HCT116 (cell line): Measurements from ENCODE around the gene RCBTB1. TPM values are rescaled to one million over a fixed set of nuclear protein-coding genes. Genes with fewer than 3 reads are reported as not detected.
A peak's percentile ranks its signal among the peaks of the same experiment; 100 is the strongest.
"Not testable (repeated sequence)": the region's sequence is repeated elsewhere in the genome, so short reads cannot be mapped to it uniquely, and the experiment has no call there.

Experiments used
- ATAC-seq: fragments of 200-7000 bp; cut with Tn5 transposase; 2 replicates; pipeline ENCODE4 v1.9.1; 2020; ENCODE audit warnings: mild to moderate bottlenecking, moderate library complexity
- BruUV-seq: library from RNA; stranded (reverse); fragments of 400-500 nt; replicated peaks from 2 replicates; lab custom pipeline; 2021; lab: Mats Ljungman, UMichigan
- CTCF ChIA-PET: fragments of 300-600 bp; sonication (Branson Sonifier 250); formaldehyde crosslinking; loops from one replicate; lab custom pipeline; 2021; ENCODE audit warnings: antibody characterized with exemption; lab: Charles Lee
- POLR2A ChIA-PET: fragments of 300-600, 350-600 bp; sonication (Branson Sonifier 250); formaldehyde crosslinking; loops from one replicate; lab custom pipeline; 2021; ENCODE audit warnings: antibody characterized with exemption; lab: Charles Lee
- RAD21 ChIA-PET, 2 experiments: fragments of 300-600 bp; sonication (Branson Sonifier 250); formaldehyde crosslinking; loops; one replicate each; lab custom pipeline; 2023; ENCODE audit warnings: low total read pairs in 2 of 2; ENCODE audit not compliant: uncharacterized antibody in 2 of 2, unreplicated experiment in 2 of 2, low non-redundant PET in 1 of 2; lab: Charles Lee
- DNase-seq: peaks from one replicate; pipeline ENCODE4 v3.0.0-alpha.2; 2010; ENCODE audit warnings: low read depth, low spot score
- H2AFZ ChIP-seq: fragments of 200-600 bp; shearing (Covaris generic), sonication (generic); 2 replicates; pipeline ENCODE4 v1.6.1; 2017; ENCODE audit warnings: low read depth, mixed run types, mixed read lengths, antibody characterized with exemption, low read length; ENCODE audit not compliant: poor library complexity, severe bottlenecking
- H3K27ac ChIP-seq: 2 replicates; pipeline ENCODE4 v1.5.1; 2012; ENCODE audit warnings: low read depth, low read length
- H3K27me3 ChIP-seq: fragments of 200-600 bp; sonication (generic); 2 replicates; pipeline ENCODE4 v1.6.1; 2016; ENCODE audit warnings: mixed run types, low read length, mixed read lengths; ENCODE audit not compliant: insufficient read depth
- H3K36me3 ChIP-seq, 2 experiments: fragments of 200-500 bp in 1 of 2; fragments of 200-600 bp in 1 of 2; sonication (Bioruptor generic) in 1 of 2; sonication (generic) in 1 of 2; 2 replicates each; pipeline versions ENCODE4 v1.5.1 to v1.6.1; 2014 to 2016; ENCODE audit warnings: low read length in 2 of 2, inconsistent platforms in 1 of 2, mixed read lengths in 1 of 2, mixed run types in 1 of 2; ENCODE audit not compliant: insufficient read depth in 2 of 2, control insufficient read depth in 1 of 2
- H3K4me1 ChIP-seq, 2 experiments: fragments of 200-600 bp in 1 of 2; sonication (generic) in 1 of 2; 2 replicates each; pipeline versions ENCODE4 v1.5.1 to v1.6.1; 2012 to 2017; ENCODE audit warnings: low read length in 2 of 2, inconsistent platforms in 1 of 2, mild to moderate bottlenecking in 1 of 2, mixed read lengths in 1 of 2, mixed run types in 1 of 2, moderate library complexity in 1 of 2; ENCODE audit not compliant: insufficient read depth in 2 of 2, control insufficient read depth in 1 of 2
- H3K4me2 ChIP-seq: fragments of 200-600 bp; sonication (generic); 2 replicates; pipeline ENCODE4 v1.6.1; 2017; ENCODE audit warnings: mixed run types, low read length, mixed read lengths
- H3K4me3 ChIP-seq, 2 experiments: fragments of 200-600 bp in 1 of 2; sonication (generic) in 1 of 2; replicated peaks in 1 of 2; 2 replicates each; pipeline ENCODE4 v1.5.1; 2011 to 2016; ENCODE audit warnings: low read length in 2 of 2, control low read depth in 1 of 2, low read depth in 1 of 2, mild to moderate bottlenecking in 1 of 2, mixed read lengths in 1 of 2, mixed run types in 1 of 2
- H3K79me2 ChIP-seq: fragments of 200-600 bp; sonication (generic); 2 replicates; pipeline ENCODE4 v1.6.1; 2017; ENCODE audit warnings: mild to moderate bottlenecking, mixed run types, low read length, moderate library complexity, mixed read lengths; ENCODE audit not compliant: insufficient read depth
- H3K9ac ChIP-seq: fragments of 200-600 bp; sonication (generic); 2 replicates; pipeline ENCODE4 v1.6.1; 2016; ENCODE audit warnings: low read length, mixed read lengths
- H3K9me2 ChIP-seq: fragments of 200-600 bp; sonication (generic), shearing (Covaris generic); 2 replicates; pipeline ENCODE4 v1.6.1; 2017; ENCODE audit warnings: mixed run types, mild to moderate bottlenecking, moderate library complexity; ENCODE audit not compliant: insufficient read depth
- H3K9me3 ChIP-seq, 2 experiments: fragments of 200-500 bp in 1 of 2; fragments of 200-600 bp in 1 of 2; sonication (Bioruptor generic) in 1 of 2; sonication (generic) in 1 of 2; 2 replicates each; pipeline ENCODE4 v1.6.1; 2014 to 2017; ENCODE audit warnings: low read length in 2 of 2, mixed read lengths in 2 of 2, inconsistent platforms in 1 of 2, low read depth in 1 of 2, mild to moderate bottlenecking in 1 of 2, mixed run types in 1 of 2, moderate library complexity in 1 of 2; ENCODE audit not compliant: control insufficient read depth in 1 of 2, insufficient read depth in 1 of 2
- H4K20me1 ChIP-seq: fragments of 200-600 bp; sonication (generic), shearing (Covaris generic); 2 replicates; pipeline ENCODE4 v1.6.1; 2017; ENCODE audit warnings: mixed run types, mild to moderate bottlenecking, moderate library complexity; ENCODE audit not compliant: insufficient read depth
- CBX3 ChIP-seq: IDR thresholded peaks from 2 replicates; pipeline ENCODE4 v1.6.1; 2012; ENCODE audit warnings: low read depth
- EGR1 ChIP-seq: IDR thresholded peaks from 2 replicates; pipeline ENCODE4 v1.6.1; 2012; ENCODE audit warnings: low read depth
- EZH2 ChIP-seq: fragments of 200-600 bp; sonication (generic); IDR thresholded peaks from 2 replicates; pipeline ENCODE4 v1.6.1; 2017; ENCODE audit warnings: antibody characterized with exemption, mixed run types
- EZH2phosphoT487 ChIP-seq: fragments of 200-600 bp; IDR thresholded peaks from 2 replicates; pipeline ENCODE4 v1.6.1; 2018; ENCODE audit warnings: antibody characterized with exemption, borderline replicate concordance
- MAX ChIP-seq: IDR thresholded peaks from 2 replicates; pipeline ENCODE4 v1.6.1; 2012
- SIN3A ChIP-seq: IDR thresholded peaks from 2 replicates; pipeline ENCODE4 v1.6.1; 2012; ENCODE audit warnings: low read depth
- TCF7L2 ChIP-seq: IDR thresholded peaks from 2 replicates; pipeline ENCODE4 v1.7.0; 2011; ENCODE audit warnings: borderline replicate concordance, inconsistent platforms; ENCODE audit not compliant: insufficient read depth, insufficient read length; ENCODE audit errors: extremely low read depth
- YY1 ChIP-seq: IDR thresholded peaks from 2 replicates; pipeline ENCODE4 v1.6.1; 2011; ENCODE audit warnings: low read length, low read depth, moderate library complexity, mild to moderate bottlenecking; ENCODE audit not compliant: insufficient replicate concordance; ENCODE audit errors: extremely low read depth
- ZBTB33 ChIP-seq: IDR thresholded peaks from 2 replicates; pipeline ENCODE4 v1.6.1; 2011; ENCODE audit warnings: mild to moderate bottlenecking, low read length, moderate library complexity; ENCODE audit not compliant: insufficient replicate concordance; ENCODE audit errors: extremely low read depth
- ZNF274 ChIP-seq: fragments of 200-500 bp; sonication (Bioruptor generic); IDR thresholded peaks from 2 replicates; pipeline ENCODE4 v1.6.1; 2014; ENCODE audit warnings: mild to moderate bottlenecking, low read depth, low read length, inconsistent platforms
- intact Hi-C: fragments of 100-400 bp; cut with micrococcal nuclease; formaldehyde crosslinking; loops from 2 replicates; pipeline ENCODE4 v1.10.0; 2022
- total RNA-seq: library from RNA; stranded (reverse); gene quantifications from one replicate; pipeline ENCODE4 v1.2.1, GENCODE V29; 2021; ENCODE audit not compliant: unreplicated experiment
- TF ChIP-seq, protein P1 (sequence below): IDR thresholded peaks from 2 replicates; pipeline ENCODE4 v1.6.1; 2012
- TF ChIP-seq, protein P2 (sequence below), 3 experiments: fragments of 200-600 bp in 1 of 3; sonication (generic) in 1 of 3; IDR thresholded peaks in 2 of 3; conservative IDR thresholded peaks in 1 of 3; 2 replicates each; pipeline ENCODE4 v1.5.1; 2012 to 2017; ENCODE audit warnings: low read depth in 2 of 3, low read length in 2 of 3, antibody characterized with exemption in 1 of 3, borderline replicate concordance in 1 of 3, control low read depth in 1 of 3, mild to moderate bottlenecking in 1 of 3, mixed read lengths in 1 of 3, mixed run types in 1 of 3, moderate library complexity in 1 of 3; ENCODE audit not compliant: insufficient read depth in 1 of 3

Gene RCBTB1
- total RNA-seq, 1 experiment from 2014 or later: 22.2 TPM

DNA sequence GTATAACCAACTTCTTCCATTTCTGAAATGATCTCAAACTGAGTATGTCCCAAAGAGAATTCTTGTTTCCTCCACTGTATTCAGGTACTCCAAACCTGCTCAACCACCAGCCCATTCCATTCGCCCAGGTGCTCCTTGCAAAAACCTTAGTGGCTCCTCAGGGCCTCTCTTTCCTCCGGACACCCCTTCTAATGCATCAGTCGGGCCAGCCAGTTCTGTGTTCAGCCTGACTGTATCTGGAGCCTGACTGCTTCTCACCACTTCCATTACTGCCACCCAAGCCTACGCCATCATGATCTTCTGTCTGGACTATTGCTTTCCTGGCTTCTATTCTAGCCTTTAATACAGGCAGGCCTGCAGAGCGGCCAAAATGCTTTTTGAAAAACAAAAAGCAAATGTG lies 88.1 kb downstream of the RCBTB1 start:
- H3K36me3 ChIP-seq: no peaks in the 10 kb centered on the region
- CTCF ChIA-PET: no interaction called here
- no peaks in the 10 kb centered on the region for H4K20me1 ChIP-seq
- ATAC-seq: no peak
- H3K4me3 ChIP-seq: no peak overlapping the region
- H3K9me2 ChIP-seq: no peaks in the 10 kb centered on the region
- no peaks in the 10 kb centered on the region for H3K9me3 ChIP-seq
- H2AFZ ChIP-seq: no peak overlapping the region
- H3K27me3 ChIP-seq: no peaks in the 10 kb centered on the region
- TF ChIP-seq, protein P1, sequence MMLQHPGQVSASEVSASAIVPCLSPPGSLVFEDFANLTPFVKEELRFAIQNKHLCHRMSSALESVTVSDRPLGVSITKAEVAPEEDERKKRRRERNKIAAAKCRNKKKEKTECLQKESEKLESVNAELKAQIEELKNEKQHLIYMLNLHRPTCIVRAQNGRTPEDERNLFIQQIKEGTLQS: no peak
- TF ChIP-seq ZBTB33 (no peak), ZNF274 (no peak), MAX (no peak), CBX3 (no peak), EGR1 (no peak), EZH2phosphoT487 (no peak), EZH2 (no peak), YY1 (no peak), SIN3A (no peak), TCF7L2 (no peak)
- TF ChIP-seq, protein P2, sequence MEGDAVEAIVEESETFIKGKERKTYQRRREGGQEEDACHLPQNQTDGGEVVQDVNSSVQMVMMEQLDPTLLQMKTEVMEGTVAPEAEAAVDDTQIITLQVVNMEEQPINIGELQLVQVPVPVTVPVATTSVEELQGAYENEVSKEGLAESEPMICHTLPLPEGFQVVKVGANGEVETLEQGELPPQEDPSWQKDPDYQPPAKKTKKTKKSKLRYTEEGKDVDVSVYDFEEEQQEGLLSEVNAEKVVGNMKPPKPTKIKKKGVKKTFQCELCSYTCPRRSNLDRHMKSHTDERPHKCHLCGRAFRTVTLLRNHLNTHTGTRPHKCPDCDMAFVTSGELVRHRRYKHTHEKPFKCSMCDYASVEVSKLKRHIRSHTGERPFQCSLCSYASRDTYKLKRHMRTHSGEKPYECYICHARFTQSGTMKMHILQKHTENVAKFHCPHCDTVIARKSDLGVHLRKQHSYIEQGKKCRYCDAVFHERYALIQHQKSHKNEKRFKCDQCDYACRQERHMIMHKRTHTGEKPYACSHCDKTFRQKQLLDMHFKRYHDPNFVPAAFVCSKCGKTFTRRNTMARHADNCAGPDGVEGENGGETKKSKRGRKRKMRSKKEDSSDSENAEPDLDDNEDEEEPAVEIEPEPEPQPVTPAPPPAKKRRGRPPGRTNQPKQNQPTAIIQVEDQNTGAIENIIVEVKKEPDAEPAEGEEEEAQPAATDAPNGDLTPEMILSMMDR (IDR thresholded peaks at IDR 0.05 in 2 of 3, conservative IDR thresholded peaks at IDR 0.05 in 1 of 3; ENCODE audit: borderline replicate concordance in 1 of 3, insufficient read depth in 1 of 3, low read depth in 2 of 3, low read length in 2 of 3): no peak
- TF ChIP-seq, all 23 proteins: peak for 0
- ChIA-PET POLR2A (no interaction called here), RAD21 (no interaction called here)
- H3K4me1 ChIP-seq: peaks cover 11 to 21% of the 10 kb centered on the region in 2 experiments; a peak in 3 of 4 replicates
- no peak overlapping the region for H3K4me2 ChIP-seq
- BruUV-seq: TSS peak; percentile 42
- DNase-seq: no peak
- H3K79me2 ChIP-seq: no peaks in the 10 kb centered on the region
- intact Hi-C loops: no loop called here
- no peak overlapping the region for H3K9ac ChIP-seq
- H3K27ac ChIP-seq: no peak overlapping the region

DNA sequence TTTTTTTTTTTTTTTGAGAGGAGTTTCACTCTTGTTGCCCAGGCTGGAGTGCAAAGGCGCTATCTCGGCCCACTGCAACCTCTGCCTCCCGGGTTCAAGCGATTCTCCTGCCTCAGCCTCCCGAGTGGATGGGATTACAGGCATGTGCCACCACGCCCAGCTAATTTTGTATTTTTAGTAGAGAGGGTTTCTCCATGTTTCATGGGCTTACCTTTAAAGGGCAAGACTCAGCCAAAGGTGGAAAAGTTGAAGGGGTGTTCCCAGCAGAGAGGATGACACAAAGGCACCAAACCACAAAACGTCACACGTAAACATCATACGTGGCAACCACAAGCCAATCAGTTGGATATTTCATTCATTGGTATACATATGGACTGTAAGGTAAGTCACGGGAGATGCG lies 88.5 kb downstream of the RCBTB1 start:
- H3K9ac ChIP-seq, ATAC-seq, BruUV-seq, H3K9me3 ChIP-seq, DNase-seq, H3K4me2 ChIP-seq, H3K9me2 ChIP-seq, CTCF ChIA-PET, H4K20me1 ChIP-seq, H3K27me3 ChIP-seq, RAD21 ChIA-PET, intact Hi-C loops, H3K79me2 ChIP-seq, H3K36me3 ChIP-seq, H3K4me3 ChIP-seq, H3K27ac ChIP-seq, H2AFZ ChIP-seq: not testable (repeated sequence)
- POLR2A ChIA-PET: interaction anchor here (1.3 kb wide), 1 partner anchor 31 kb away, joined by 3 read pairs; no protein-coding TSS in a partner anchor
- peaks cover 11 to 21% of the 10 kb centered on the region in 2 experiments; a peak in 3 of 4 replicates for H3K4me1 ChIP-seq
